ENCODE measurements around the gene TTBK1.

The TTBK1 gene

GRCh38 chr6:43265564-43265963, 22.3 kb downstream of the TTBK1 start:
- DNase-seq (ENCODE audit: low spot score), result no peak
- peaks cover 4% of the 10 kb centered on the region for H3K4me1 Mint-ChIP-seq (ENCODE audit: low read depth)
- no peaks in the 10 kb centered on the region for H3K9me3 Mint-ChIP-seq
- no peak overlapping the region for H3K4me3 Mint-ChIP-seq
- H3K27ac Mint-ChIP-seq, result no peak overlapping the region
- peaks cover 23% of the 10 kb centered on the region for H3K27me3 Mint-ChIP-seq (ENCODE audit: low read depth)
- no peaks in the 10 kb centered on the region for H3K36me3 Mint-ChIP-seq (ENCODE audit: low read depth)

DNA sequence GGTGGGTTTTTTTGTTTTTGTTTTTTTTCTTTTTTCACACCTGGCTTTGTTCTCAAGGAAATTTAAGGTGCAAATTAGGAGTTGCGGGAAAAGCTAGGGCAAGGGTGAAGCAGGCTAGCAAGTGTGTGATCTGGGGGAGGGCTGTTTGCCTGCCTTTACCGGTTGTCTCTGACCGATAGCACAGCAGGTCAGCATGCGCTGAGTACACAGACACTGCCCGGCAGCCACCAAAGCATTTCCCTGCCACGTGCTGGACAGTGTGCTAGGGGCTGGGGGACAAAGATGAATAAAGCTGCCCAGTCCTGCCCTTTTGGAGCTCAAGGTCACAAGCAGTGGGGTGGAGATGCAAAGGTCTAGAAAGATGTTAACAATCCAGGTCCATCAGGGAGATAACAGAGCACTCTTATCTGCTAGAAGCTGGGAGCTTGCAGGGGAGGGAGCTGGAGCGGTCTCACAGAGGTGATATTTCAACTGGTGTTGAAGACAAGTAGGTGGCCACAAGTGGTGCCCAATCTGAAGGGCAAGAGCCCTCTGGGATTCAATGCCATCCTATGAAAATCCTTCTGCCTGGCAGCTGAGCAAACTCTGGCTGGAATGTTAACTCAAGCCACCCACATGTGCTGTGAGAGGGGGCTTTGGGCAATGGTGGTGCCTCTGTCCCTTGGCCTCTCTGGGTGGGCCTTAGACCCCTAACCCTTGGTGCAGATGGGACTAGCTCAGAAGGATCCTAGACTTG, 24.5 kb downstream of the TTBK1 start:
- H3K27ac Mint-ChIP-seq, result no peak overlapping the region
- no peak overlapping the region for H3K4me3 Mint-ChIP-seq
- H3K27me3 Mint-ChIP-seq (ENCODE audit: low read depth), result peaks cover 34% of the 10 kb centered on the region
- peaks cover 4% of the 10 kb centered on the region for H3K4me1 Mint-ChIP-seq (ENCODE audit: low read depth)
- no peak for DNase-seq (ENCODE audit: low spot score)
- H3K9me3 Mint-ChIP-seq, result no peaks in the 10 kb centered on the region
- no peaks in the 10 kb centered on the region for H3K36me3 Mint-ChIP-seq (ENCODE audit: low read depth)

GRCh38 chr6:43268355-43268700, 25.0 kb downstream of the TTBK1 start:
- Mint-ChIP-seq H3K27me3 (ENCODE audit: low read depth) (peaks cover 40% of the 10 kb centered on the region), H3K4me1 (ENCODE audit: low read depth) (peaks cover 5% of the 10 kb centered on the region), H3K9me3 (no peaks in the 10 kb centered on the region), H3K36me3 (ENCODE audit: low read depth) (no peaks in the 10 kb centered on the region), H3K4me3 (no peak overlapping the region), H3K27ac (no peak overlapping the region)
- DNase-seq (ENCODE audit: low spot score), result no peak

DNA sequence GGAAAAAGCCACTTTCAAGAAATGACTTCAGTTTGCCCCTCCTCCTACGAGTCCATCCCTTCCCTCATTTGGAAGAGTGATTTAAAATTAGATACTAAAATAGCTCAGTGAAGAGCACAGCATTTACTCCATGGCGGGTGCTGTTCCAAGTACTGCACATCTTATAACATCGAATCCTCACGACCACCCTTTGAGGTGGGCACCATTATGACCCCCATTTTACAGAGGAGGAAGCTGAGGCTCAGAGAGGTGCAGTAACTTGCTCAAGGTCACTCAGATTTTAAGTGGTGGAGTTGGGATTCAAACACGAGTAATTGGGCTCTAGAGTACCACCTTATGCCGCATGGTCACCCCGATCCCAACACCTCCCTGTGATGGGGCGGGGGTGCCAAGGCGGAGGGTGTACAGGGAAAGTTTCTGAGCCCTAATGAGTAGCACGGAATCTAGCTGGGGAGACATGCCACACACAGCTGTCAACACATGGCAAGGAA, 25.5 kb downstream of the TTBK1 start:
- Mint-ChIP-seq H3K36me3 (ENCODE audit: low read depth) (no peaks in the 10 kb centered on the region), H3K27me3 (ENCODE audit: low read depth) (peaks cover 44% of the 10 kb centered on the region), H3K4me3 (peak overlapping the region; percentile 77), H3K4me1 (ENCODE audit: low read depth) (peaks cover 7% of the 10 kb centered on the region), H3K27ac (no peak overlapping the region), H3K9me3 (no peaks in the 10 kb centered on the region)
- no peak for DNase-seq (ENCODE audit: low spot score)

DNA sequence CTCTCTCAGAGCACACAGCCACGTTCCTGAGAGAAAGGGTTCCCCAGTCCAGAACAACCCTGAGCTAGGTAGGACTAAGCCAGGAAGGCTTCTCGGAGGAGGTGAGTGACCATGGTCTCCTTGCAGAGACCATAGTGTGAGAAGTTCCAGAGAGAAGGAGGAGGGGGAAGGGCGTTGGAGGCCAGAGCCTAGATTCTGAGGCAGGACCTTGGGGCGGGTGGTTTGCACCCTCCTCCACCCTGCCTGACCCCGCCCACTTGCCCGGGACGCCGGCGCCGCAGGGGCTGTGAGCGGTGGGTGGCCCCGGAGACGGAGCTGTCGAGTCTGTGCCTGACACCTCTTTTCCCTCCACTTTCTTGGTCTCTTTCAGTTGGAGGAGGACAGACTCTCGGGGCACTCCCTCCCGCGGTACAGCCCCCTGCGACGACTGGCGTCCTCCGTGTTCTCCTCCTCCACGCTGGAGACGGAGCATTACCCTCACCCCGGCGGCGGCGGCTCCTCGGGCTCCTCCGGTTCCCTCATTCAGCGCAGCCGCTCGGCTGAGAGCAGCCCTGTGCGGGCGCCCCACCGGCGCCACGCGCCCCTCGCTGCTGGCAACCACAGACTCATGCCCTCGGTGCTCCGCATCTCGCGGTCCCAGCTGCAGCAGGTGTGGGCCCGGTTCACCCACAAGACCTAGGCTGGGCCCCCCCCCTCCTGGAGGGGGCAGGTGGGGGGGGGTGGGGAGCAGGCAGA, 26.2 kb downstream of the TTBK1 start:
- Mint-ChIP-seq H3K9me3 (no peaks in the 10 kb centered on the region), H3K4me1 (ENCODE audit: low read depth) (peaks cover 10% of the 10 kb centered on the region), H3K4me3 (peak overlapping the region; percentile 77), H3K27me3 (ENCODE audit: low read depth) (peaks cover 50% of the 10 kb centered on the region), H3K27ac (no peak overlapping the region), H3K36me3 (ENCODE audit: low read depth) (no peaks in the 10 kb centered on the region)
- peak; percentile 48 for DNase-seq (ENCODE audit: low spot score)

- no peaks in the 10 kb centered on the region for H3K36me3 Mint-ChIP-seq (ENCODE audit: low read depth)
- H3K27me3 Mint-ChIP-seq (ENCODE audit: low read depth), result peaks cover 62% of the 10 kb centered on the region
Observed at GRCh38 chr6:43271103-43271815, 28.0 kb downstream of the TTBK1 start.

DNA sequence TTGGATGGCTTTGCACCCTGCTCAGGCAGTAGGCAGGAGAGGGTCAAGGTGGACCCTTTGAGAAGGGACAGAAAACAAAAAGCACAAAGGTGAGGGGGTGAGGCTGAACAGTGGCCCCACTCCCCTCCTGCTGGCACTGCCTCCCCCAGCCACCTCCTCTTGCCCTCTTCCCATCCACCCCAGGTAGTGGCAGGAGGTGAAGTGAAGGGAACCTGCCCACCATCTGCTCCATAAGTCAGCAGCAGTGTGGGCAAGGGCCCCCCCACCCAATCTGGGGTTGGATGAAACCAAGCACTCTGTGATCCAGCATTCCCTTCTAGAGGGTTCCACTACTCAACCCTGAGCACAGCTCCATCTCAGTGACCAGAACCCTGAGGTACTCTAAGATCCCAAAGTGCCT, 28.7 kb downstream of the TTBK1 start:
- Mint-ChIP-seq H3K27me3 (ENCODE audit: low read depth) (peaks cover 66% of the 10 kb centered on the region), H3K36me3 (ENCODE audit: low read depth) (no peaks in the 10 kb centered on the region), H3K4me3 (no peak overlapping the region), H3K4me1 (ENCODE audit: low read depth) (peaks cover 15% of the 10 kb centered on the region), H3K9me3 (no peaks in the 10 kb centered on the region), H3K27ac (no peak overlapping the region)
- no peak for DNase-seq (ENCODE audit: low spot score)

More at GRCh38 chr6:43271103-43271815, 28.0 kb downstream of the TTBK1 start:
- no peak for DNase-seq (ENCODE audit: low spot score)
- peaks cover 14% of the 10 kb centered on the region for H3K4me1 Mint-ChIP-seq (ENCODE audit: low read depth)
- no peak overlapping the region for H3K4me3 Mint-ChIP-seq
- no peak overlapping the region for H3K27ac Mint-ChIP-seq
- no peaks in the 10 kb centered on the region for H3K9me3 Mint-ChIP-seq

GRCh38 chr6:43273707-43274106, 30.4 kb downstream of the TTBK1 start:
- Mint-ChIP-seq H3K4me1 (ENCODE audit: low read depth) (peaks cover 17% of the 10 kb centered on the region), H3K9me3 (no peaks in the 10 kb centered on the region), H3K4me3 (peak overlapping the region; percentile 16), H3K36me3 (ENCODE audit: low read depth) (no peaks in the 10 kb centered on the region), H3K27me3 (ENCODE audit: low read depth) (peaks cover 67% of the 10 kb centered on the region), H3K27ac (no peak overlapping the region)
- no peak for DNase-seq (ENCODE audit: low spot score)

DNA sequence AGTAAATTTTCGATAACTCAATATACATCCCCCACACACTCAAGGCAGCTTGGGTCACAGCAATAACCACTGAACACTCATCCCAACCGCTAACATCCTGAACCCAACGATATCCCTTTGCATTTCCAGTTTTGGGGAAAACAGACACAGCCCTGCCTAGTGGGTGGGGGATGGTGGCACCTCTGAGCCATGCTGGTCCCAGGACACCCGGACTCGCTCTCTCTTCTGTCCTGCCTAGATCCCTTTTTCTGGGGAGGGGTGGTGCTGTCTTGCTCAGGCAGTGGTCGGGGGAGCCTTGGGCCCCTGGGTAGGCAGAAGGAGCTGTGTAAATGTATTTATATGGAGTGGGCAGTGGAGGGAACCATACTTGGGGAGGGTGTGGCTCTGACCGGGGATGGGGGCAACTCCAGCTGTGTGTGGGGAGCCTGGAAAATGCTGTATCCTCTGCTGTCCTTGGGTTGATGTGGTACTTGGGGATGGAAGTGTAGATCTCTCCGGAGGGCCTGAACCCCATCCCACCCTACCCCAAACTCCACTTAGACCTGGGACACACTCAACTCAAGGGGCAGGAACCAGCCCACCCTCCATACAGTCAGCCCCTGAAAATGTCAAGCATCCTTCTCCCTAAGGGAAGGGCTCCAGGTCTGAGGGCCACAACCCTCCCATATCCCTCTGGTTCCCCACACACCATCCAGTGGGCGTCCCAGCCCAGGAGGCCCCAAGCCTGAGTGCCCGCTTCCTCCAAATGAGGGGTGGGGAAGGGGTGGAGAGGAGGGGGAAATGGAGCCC, 31.0 kb downstream of the TTBK1 start:
- Mint-ChIP-seq H3K4me1 (ENCODE audit: low read depth) (peaks cover 13% of the 10 kb centered on the region), H3K36me3 (ENCODE audit: low read depth) (no peaks in the 10 kb centered on the region), H3K4me3 (peak overlapping the region; percentile 50), H3K27ac (peak overlapping the region; percentile 47), H3K9me3 (no peaks in the 10 kb centered on the region), H3K27me3 (ENCODE audit: low read depth) (peaks cover 62% of the 10 kb centered on the region)
- DNase-seq (ENCODE audit: low spot score), result no peak

DNA sequence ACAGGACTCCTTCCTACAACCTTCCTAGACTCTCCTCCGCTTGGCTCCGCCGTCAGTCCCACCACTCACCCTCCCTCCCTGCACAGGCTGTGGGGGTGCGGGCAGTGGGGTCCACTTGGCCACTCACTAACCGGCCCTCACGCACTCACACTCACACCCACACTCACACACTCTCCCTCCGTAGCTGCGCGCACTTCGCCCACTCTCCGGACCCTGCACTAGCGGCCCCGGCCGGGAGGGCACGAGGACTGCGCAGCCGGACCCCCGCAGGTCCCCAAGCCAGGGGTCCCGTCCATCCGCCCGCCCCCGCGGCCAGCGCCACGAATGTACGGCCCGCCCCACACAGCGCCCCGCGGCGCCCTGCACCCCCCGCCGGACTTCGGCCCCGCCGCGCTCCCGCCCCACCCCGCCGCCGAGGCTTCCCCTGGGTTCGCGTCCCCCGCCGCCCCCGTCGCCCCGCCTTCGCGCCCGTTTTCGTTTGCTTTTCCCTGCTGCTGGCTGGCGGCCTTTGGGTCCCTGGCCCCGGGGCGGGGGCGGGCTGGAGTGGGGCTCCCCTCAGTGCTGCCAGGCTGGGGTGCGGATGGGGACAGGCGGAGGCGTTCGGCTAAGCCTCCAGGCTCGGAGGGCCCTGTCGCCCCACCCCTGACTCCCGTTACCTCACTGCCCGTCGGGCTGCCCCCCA, 31.8 kb downstream of the TTBK1 start:
- Mint-ChIP-seq H3K9me3 (no peaks in the 10 kb centered on the region), H3K27me3 (ENCODE audit: low read depth) (peaks cover 62% of the 10 kb centered on the region), H3K4me1 (ENCODE audit: low read depth) (peaks cover 13% of the 10 kb centered on the region), H3K27ac (peak overlapping the region; percentile 47), H3K4me3 (peak overlapping the region; percentile 55), H3K36me3 (ENCODE audit: low read depth) (no peaks in the 10 kb centered on the region)
- DNase-seq (ENCODE audit: low spot score), result peak; percentile 30

DNA sequence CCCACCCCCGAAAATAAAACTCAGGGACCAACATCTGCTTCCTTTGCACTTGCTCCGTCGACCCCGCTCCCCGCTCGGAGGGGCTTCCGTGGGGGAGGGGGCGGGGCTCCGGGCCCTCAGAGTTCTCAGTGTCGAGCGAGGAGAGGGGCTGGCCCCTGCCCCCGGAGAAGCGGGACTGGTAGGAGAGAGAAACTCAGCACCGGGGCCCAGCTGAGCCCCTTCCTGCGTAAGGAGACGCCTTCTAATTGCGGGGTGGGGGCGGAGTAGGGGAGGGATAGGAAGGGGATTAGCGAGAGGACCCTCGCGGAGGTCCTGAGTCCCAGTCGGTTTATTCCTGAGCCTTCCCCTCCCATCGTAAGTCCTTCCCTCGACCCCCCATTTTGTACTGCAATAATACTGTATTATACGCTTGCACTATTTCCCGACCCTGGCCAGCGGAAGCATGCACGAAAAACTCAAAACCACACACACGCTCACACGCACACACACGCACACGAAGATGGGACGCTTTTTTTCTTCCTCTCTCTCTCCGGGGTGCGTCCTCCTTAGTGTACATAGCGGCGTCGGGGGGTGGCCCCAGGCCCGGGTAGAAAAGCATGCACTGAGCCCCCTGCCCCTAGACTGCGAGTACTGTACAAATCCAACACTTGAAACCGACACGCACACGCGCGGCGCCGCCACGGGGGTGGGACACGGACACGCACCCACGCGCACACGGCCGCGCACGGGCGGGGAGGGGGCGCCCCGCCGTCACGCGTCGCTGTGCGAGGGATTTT, 32.7 kb downstream of the TTBK1 start:
- H3K4me1 Mint-ChIP-seq (ENCODE audit: low read depth), result peaks cover 13% of the 10 kb centered on the region
- H3K36me3 Mint-ChIP-seq (ENCODE audit: low read depth), result no peaks in the 10 kb centered on the region
- H3K9me3 Mint-ChIP-seq, result no peaks in the 10 kb centered on the region
- peak overlapping the region; percentile 66 for H3K4me3 Mint-ChIP-seq
- peaks cover 64% of the 10 kb centered on the region for H3K27me3 Mint-ChIP-seq (ENCODE audit: low read depth)
- H3K27ac Mint-ChIP-seq, result peak overlapping the region; percentile 9
- DNase-seq (ENCODE audit: low spot score), result no peak

GRCh38 chr6:43276577-43277305, 33.5 kb downstream of the TTBK1 start:
- H3K27me3 Mint-ChIP-seq (ENCODE audit: low read depth), result peaks cover 64% of the 10 kb centered on the region
- H3K4me3 Mint-ChIP-seq, result peak overlapping the region; percentile 49
- DNase-seq (ENCODE audit: low spot score), result no peak
- H3K4me1 Mint-ChIP-seq (ENCODE audit: low read depth), result peaks cover 13% of the 10 kb centered on the region
- no peaks in the 10 kb centered on the region for H3K36me3 Mint-ChIP-seq (ENCODE audit: low read depth)
- no peak overlapping the region for H3K27ac Mint-ChIP-seq
- H3K9me3 Mint-ChIP-seq, result no peaks in the 10 kb centered on the region

All from T-helper 2 cell treated with Interferon-gamma antibody and Interleukin-4, amounts not matched to agents 5 μg/mL and 100 μg/mL, for 36 hours (primary cell).